A549 (cell line): ENCODE measurements around the gene ADD3. TPM values are rescaled to one million over a fixed set of nuclear protein-coding genes. Genes with fewer than 3 reads are reported as not detected.

Experiments used
- ATAC-seq, 2 experiments: fragments of 200-7000 bp in 1 of 2; fragments of >200 bp in 1 of 2; cut with Nextera tagmentation in 1 of 2; cut with Tn5 transposase in 1 of 2; 3 replicates each; pipeline versions ENCODE4 v1.8.0 to v1.9.1; 2018 to 2020; ENCODE audit warnings: mild to moderate bottlenecking in 1 of 2, moderate library complexity in 1 of 2
- CTCF ChIA-PET: fragments of 300-600 bp; sonication (Branson Sonifier 250); formaldehyde crosslinking; extraction: SDS; loops from one replicate; lab custom pipeline; 2021; ENCODE audit warnings: antibody characterized with exemption, inconsistent platforms; lab: Yijun Ruan, JAX
- POLR2A ChIA-PET: fragments of 350-600 bp; formaldehyde crosslinking; extraction: SDS; loops from one replicate; lab custom pipeline; 2021; ENCODE audit warnings: antibody characterized with exemption, inconsistent platforms; lab: Yijun Ruan, JAX
- DNase-seq, 2 experiments: peaks; one replicate each; pipeline versions ENCODE4 v3.0.0 to v3.0.0-alpha.2; 2011 to 2016; ENCODE audit warnings: low read depth in 1 of 2, low spot score in 1 of 2
- FAIRE-seq: peaks from 2 replicates; lab custom pipeline; 2011; peaks lifted over from hg19 to GRCh38; lab: Jason Lieb, UNC
- H3K27ac ChIP-seq, 2 experiments: fragments of >200 bp; sonication (Bioruptor Twin); formaldehyde crosslinking; 3 replicates each; pipeline ENCODE4 v1.5.1; 2016 to 2017
- H3K4me1 ChIP-seq: fragments of >200 bp; sonication (Bioruptor Twin); formaldehyde crosslinking; 3 replicates; pipeline ENCODE4 v1.6.1; 2016
- H3K4me2 ChIP-seq: fragments of >200 bp; sonication (Bioruptor Twin); formaldehyde crosslinking; 3 replicates; pipeline ENCODE4 v1.6.1; 2016
- H3K4me3 ChIP-seq: fragments of >200 bp; sonication (Bioruptor Twin); formaldehyde crosslinking; 3 replicates; pipeline ENCODE4 v1.5.1; 2016
- H3K9me3 ChIP-seq: fragments of >200 bp; sonication (Bioruptor Twin); formaldehyde crosslinking; 3 replicates; pipeline ENCODE4 v1.6.1; 2016
- CBX2 ChIP-seq: fragments of 200-600 bp; sonication (generic); IDR thresholded peaks from 2 replicates; pipeline ENCODE4 v1.6.1; 2016; ENCODE audit warnings: low read depth, mild to moderate bottlenecking, borderline replicate concordance
- CBX8 ChIP-seq: fragments of 200-600 bp; sonication (generic); IDR thresholded peaks from 2 replicates; pipeline ENCODE4 v1.6.1; 2016
- CEBPB ChIP-seq, 2 experiments: fragments of >200 bp in 1 of 2; sonication (Bioruptor Twin) in 1 of 2; formaldehyde crosslinking in 1 of 2; IDR thresholded peaks; 2 replicates each; pipeline ENCODE4 v1.6.1; 2012 to 2016
- EHMT2 ChIP-seq: fragments of 200-600 bp; sonication (generic); IDR thresholded peaks from 2 replicates; pipeline ENCODE4 v1.6.1; 2016; ENCODE audit warnings: antibody characterized with exemption, low read depth, mild to moderate bottlenecking, moderate library complexity
- FOXS1 ChIP-seq: fragments of 250-450 bp; sonication (Bioruptor Pico); IDR thresholded peaks from 2 replicates; pipeline ENCODE4 v1.5.0; 2020; ENCODE audit warnings: mild to moderate bottlenecking, moderate library complexity
- GATA3 ChIP-seq: IDR thresholded peaks from 2 replicates; pipeline ENCODE4 v1.6.1; 2012; ENCODE audit warnings: borderline replicate concordance
- HOXA7 ChIP-seq: fragments of 250-450 bp; sonication (Bioruptor Pico); IDR thresholded peaks from 2 replicates; pipeline ENCODE4 v1.5.0; 2020; ENCODE audit warnings: mild to moderate bottlenecking, moderate library complexity
- HOXB13 ChIP-seq: fragments of 250-450 bp; sonication (Bioruptor Pico); IDR thresholded peaks from 2 replicates; pipeline ENCODE4 v1.5.0; 2020; ENCODE audit warnings: low read depth, mild to moderate bottlenecking, moderate library complexity
- JUN ChIP-seq, 2 experiments: fragments of >200 bp; sonication (Bioruptor Twin); formaldehyde crosslinking; IDR thresholded peaks; 2 replicates in 1 of 2; 3 replicates in 1 of 2; pipeline ENCODE4 v1.6.1; 2016 to 2017
- KDM1A ChIP-seq: fragments of 200-600 bp; sonication (generic); IDR thresholded peaks from 2 replicates; pipeline ENCODE4 v1.6.1; 2016; ENCODE audit warnings: low read depth, mild to moderate bottlenecking
- MYC ChIP-seq: IDR thresholded peaks from 2 replicates; pipeline ENCODE4 v1.6.1; 2012; ENCODE audit warnings: mild to moderate bottlenecking, inconsistent platforms, low read length, improper control_type of control experiment, borderline replicate concordance
- NPAS2 ChIP-seq: fragments of 250-450 bp; sonication (Bioruptor Pico); IDR thresholded peaks from 2 replicates; pipeline ENCODE4 v1.8.0; 2022; ENCODE audit warnings: mild to moderate bottlenecking, moderate library complexity, borderline replicate concordance
- PBX3 ChIP-seq: IDR thresholded peaks from 2 replicates; pipeline ENCODE4 v1.6.1; 2012
- SMC3 ChIP-seq: fragments of >200 bp; sonication (Bioruptor Twin); formaldehyde crosslinking; IDR thresholded peaks from 3 replicates; pipeline ENCODE4 v1.6.1; 2018; ENCODE audit warnings: inconsistent platforms
- SREBF2 ChIP-seq: fragments of 450-650 bp; IDR thresholded peaks from 2 replicates; pipeline ENCODE4 v1.6.1; 2014; ENCODE audit warnings: mild to moderate bottlenecking, moderate library complexity
- ZNF302 ChIP-seq: fragments of 250-450 bp; sonication (Bioruptor Pico); IDR thresholded peaks from 2 replicates; pipeline ENCODE4 v1.9.0; 2021; ENCODE audit warnings: inconsistent platforms, mild to moderate bottlenecking, moderate library complexity
- ZSCAN20 ChIP-seq: fragments of 250-450 bp; sonication (Bioruptor Pico); IDR thresholded peaks from 2 replicates; pipeline ENCODE4 v1.8.0; 2022; ENCODE audit warnings: mild to moderate bottlenecking, moderate library complexity
- WGBS: methylation state at CpG from one replicate; pipeline ENCODE4 v1.1.6; 2017; ENCODE audit errors: missing lambda C conversion rate; 5-methylcytosine and 5-hydroxymethylcytosine counted together
- polyA plus RNA-seq, 4 experiments: library from polyadenylated mRNA; depleted of rRNA in 3 of 4; stranded (reverse); fragments of >200 nt; fragmentation: RNase III in 1 of 4; extraction: RNeasy Plus Mini Kit Qiagen cat#74134 plus additional on column Dnase treatment in 1 of 4; gene quantifications; 2 replicates in 3 of 4; 3 replicates in 1 of 4; pipeline ENCODE4 v1.2.3, GENCODE V29; 2011 to 2017
- small RNA-seq, 6 experiments: library from RNA; depleted of rRNA; stranded (forward); fragments of <200 nt; gene quantifications; one replicate each; pipeline ENCODE3, GENCODE V24; 2012
- TF ChIP-seq, protein P1 (sequence below): fragments of 250-450 bp; sonication (Bioruptor Pico); IDR thresholded peaks from 2 replicates; pipeline ENCODE4 v1.5.0; 2021; ENCODE audit warnings: mild to moderate bottlenecking, moderate library complexity, borderline replicate concordance

The ADD3 gene
- polyA plus RNA-seq, 2 of the 4 experiments (the other 2 are of a cell fraction), result 9.8 to 48.2 TPM

DNA sequence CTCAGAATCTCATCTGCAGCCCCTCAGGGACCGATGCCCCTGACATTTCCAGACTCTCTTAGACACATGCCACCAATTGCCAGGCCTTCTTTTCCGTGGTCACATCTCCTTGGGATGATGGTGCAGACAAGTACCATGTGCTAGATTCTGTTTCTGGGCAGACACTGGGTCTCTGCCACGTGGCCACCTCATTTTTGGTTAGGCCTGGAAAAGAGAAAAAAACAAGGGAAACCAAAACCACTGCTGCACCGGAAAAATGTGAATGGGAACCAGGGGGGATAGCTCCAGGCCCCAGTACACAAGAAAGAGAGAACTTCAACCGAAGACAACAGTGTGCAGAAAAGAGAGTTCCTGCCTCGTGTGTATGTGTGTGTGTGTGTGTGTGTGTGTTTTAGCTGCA lies 176.6 kb downstream of the ADD3 start:
- ChIA-PET CTCF (interaction anchor here (0.6 to 1.1 kb wide), 7 partner anchors 10 to 826 kb away, joined by 3 to 5 read pairs (median 3); no protein-coding TSS in a partner anchor), POLR2A (no interaction called here)
- Histone ChIP-seq H3K9me3 (no peaks in the 10 kb centered on the region), H3K4me3 (no peak overlapping the region), H3K4me2 (no peak overlapping the region), H3K4me1 (0 out of 3 replicates have a peak, but pooled peaks cover 6% of the 10 kb centered on the region), H3K27ac (no peak overlapping the region)
- FAIRE-seq (no peak), ATAC-seq (no peak), DNase-seq (no peak)
- TF ChIP-seq SMC3 (no peak), FOXS1 (CRISPR knock-in tag) (no peak), HOXB13 (no peak), SREBF2 (no peak), CEBPB (IDR thresholded peaks at IDR 0.05) (no peak), NPAS2 (no peak), HOXA7 (no peak), CBX2 (no peak), JUN (IDR thresholded peaks at IDR 0.05) (no peak), CBX8 (no peak), KDM1A (no peak), EHMT2 (no peak), MYC (no peak), PBX3 (no peak), ZSCAN20 (no peak), ZNF302 (CRISPR knock-in tag) (no peak), GATA3 (no peak)
- TF ChIP-seq, protein P1, sequence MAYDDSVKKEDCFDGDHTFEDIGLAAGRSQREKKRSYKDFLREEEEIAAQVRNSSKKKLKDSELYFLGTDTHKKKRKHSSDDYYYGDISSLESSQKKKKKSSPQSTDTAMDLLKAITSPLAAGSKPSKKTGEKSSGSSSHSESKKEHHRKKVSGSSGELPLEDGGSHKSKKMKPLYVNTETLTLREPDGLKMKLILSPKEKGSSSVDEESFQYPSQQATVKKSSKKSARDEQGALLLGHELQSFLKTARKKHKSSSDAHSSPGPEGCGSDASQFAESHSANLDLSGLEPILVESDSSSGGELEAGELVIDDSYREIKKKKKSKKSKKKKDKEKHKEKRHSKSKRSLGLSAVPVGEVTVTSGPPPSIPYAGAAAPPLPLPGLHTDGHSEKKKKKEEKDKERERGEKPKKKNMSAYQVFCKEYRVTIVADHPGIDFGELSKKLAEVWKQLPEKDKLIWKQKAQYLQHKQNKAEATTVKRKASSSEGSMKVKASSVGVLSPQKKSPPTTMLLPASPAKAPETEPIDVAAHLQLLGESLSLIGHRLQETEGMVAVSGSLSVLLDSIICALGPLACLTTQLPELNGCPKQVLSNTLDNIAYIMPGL, result no peak
- 49% methylated on average over 6 of the region's 6 CpGs for WGBS

Small RNAs within 50 kb of the gene (small RNA-seq; reads per million reads assigned to genes)
- 0 reads per million in 6 experiments for gene SNRPGP12

Other genes starting within 250 kb of the ADD3 start
- 53.9 and 107 TPM in 2 replicates for gene XPNPEP1, start 84.5 kb upstream of the ADD3 start, polyA plus RNA-seq (2011; rRNA removed)
- gene XPNPEP1, start 84.5 kb upstream of the ADD3 start, polyA plus RNA-seq (2017; fragmentation: RNase III; extraction: RNeasy Plus Mini Kit Qiagen cat#74134 plus additional on column Dnase treatment), result 30.6 to 32.7 TPM (median 32.5 TPM) in 3 replicates
- gene MXI1, start 199.6 kb downstream of the ADD3 start, polyA plus RNA-seq (2011; rRNA removed), result 12.7 and 15.7 TPM in 2 replicates
- 4.8 to 7.2 TPM (median 7.1 TPM) in 3 replicates for gene MXI1, start 199.6 kb downstream of the ADD3 start, polyA plus RNA-seq (2017; fragmentation: RNase III; extraction: RNeasy Plus Mini Kit Qiagen cat#74134 plus additional on column Dnase treatment)